HT-29 (cell line): ENCODE data around the gene RBM44. TPM values are rescaled to one million over a fixed set of nuclear protein-coding genes. Genes with fewer than 3 reads are reported as not detected.

Experiments
- DNase-seq: peaks from one replicate; pipeline ENCODE4 v3.0.0-alpha.2; 2015; ENCODE audit warnings: low spot score
- total RNA-seq: library from RNA; depleted of rRNA; stranded (reverse); fragments of >200 nt; shearing (Covaris generic); gene quantifications from 2 replicates; pipeline ENCODE4 v1.2.3, GENCODE V29; 2014

The RBM44 gene
- total RNA-seq, 1 experiment from 2014 or later = 0.08 TPM

DNA sequence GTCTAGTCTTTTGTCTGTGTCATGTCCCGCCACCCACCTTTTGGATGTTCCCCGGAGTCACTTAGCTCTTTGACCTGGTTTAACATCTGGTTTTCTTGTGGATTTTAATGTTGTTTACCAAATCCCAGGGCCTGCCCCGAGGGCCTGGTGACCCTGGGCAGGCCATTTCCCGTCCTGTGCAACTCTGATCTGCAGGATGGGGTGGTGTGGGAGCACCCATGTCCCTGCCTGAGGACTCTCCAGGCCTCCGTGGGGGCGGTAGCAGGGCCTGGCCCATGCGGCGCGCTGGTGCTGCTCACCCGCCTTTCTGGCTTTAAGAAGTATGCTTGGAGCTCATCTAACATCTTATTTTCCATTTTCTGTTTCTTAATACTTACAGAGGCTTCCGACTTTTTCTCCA is 71.5 kb downstream of the RBM44 start:
- DNase-seq = no peak

DNA sequence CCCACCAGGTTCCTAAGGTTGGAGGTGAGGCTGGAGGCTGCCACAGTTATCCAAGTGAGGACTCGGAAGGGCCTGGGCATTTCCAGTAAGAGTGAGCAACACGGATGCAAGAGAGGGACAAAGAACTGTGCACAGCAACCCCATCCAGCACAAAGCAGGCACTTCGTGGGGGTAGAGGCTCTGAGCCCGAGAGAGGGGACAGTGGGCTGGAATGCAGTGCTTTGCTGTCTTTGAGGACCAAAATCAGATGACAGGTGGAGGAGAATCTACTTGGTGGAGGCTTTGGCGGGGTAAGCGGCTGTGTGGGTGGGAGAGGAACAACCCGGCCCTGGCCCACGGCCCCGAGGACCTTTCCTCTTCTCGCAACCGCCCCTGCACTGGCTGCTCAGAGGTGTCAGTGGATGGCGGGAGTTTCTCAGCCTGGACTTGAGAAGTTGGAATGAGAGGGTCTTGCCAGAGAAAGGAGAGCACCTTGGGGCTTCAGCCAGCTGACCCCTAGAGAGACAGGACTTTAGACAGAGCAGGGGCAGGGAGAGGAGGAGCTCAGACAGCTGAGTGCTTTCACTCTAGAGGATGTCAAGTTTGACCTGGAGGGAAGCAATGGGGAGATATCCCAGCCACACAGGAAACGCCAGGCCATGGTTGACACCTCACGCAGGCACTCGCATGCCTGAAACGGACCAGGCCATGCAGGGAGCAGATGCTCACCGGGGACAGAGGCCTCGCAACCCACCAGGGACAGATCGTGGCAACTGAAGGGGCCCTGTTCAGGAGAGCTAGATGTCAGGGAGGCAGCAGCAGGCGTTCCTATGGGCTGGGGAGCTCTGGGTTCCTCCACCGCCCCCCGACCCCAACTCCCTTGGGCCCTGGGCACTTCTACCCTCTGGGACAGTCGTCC is 72.4 kb downstream of the RBM44 start:
- DNase-seq = no peak

DNA sequence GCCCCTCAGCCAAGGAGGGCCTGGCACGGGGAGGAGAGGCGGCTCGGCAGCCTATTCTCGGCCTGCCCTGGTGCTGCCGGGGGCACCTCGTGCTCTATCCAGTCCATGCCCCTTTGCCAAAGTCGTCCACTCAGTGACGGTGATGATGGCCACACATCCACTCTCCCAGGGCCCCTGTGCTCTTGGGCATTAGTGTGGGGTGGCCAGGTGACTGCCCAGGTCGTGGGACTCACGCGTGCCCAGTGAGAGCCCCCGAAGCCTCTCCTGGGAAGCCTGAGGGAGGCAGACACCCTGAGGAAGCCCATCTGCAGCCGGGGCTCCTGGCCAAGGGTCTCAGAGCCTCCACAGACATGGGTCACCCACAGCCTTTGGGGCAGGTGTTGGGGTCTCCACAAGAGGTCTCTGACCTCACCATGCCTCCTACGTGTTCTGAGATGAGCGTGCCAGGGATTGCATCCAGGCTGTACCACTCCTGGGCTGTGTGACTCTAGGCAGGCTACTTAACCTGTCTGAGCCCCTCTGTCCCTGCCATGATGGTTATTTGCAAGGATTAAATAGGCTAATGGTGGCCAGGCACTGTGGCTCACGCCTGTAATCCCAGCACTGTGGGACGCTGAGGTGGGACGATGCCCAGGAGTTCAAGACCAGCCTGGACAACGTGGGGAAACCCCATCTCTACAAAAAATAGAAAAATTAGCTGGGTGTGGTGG is 73.8 kb downstream of the RBM44 start:
- no peak for DNase-seq

DNA sequence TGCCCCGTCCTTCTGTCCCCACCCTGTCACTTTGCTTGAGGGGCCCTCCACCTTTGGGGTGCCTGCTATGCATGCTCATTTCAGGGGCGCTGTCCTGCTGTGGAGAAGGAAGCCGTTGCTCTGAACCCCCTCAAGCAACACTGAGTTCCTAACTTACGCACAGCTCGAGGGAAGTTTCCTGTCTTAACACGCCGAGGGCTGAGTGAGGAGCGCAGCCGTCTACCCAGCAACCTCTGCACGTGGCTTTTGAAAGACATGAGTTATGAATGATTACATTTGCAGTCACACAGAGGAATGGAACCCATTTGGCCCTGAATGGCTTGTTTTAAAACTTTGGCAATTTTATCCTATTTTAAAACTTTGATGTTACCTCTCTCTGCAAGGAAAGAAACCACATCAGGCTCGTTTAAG is 74.8 kb downstream of the RBM44 start:
- DNase-seq = no peak

GRCh38 chr2:237873897-237874551 is 75.4 kb downstream of the RBM44 start:
- DNase-seq = no peak

GRCh38 chr2:237874585-237875161 is 76.1 kb downstream of the RBM44 start:
- DNase-seq = no peak

DNA sequence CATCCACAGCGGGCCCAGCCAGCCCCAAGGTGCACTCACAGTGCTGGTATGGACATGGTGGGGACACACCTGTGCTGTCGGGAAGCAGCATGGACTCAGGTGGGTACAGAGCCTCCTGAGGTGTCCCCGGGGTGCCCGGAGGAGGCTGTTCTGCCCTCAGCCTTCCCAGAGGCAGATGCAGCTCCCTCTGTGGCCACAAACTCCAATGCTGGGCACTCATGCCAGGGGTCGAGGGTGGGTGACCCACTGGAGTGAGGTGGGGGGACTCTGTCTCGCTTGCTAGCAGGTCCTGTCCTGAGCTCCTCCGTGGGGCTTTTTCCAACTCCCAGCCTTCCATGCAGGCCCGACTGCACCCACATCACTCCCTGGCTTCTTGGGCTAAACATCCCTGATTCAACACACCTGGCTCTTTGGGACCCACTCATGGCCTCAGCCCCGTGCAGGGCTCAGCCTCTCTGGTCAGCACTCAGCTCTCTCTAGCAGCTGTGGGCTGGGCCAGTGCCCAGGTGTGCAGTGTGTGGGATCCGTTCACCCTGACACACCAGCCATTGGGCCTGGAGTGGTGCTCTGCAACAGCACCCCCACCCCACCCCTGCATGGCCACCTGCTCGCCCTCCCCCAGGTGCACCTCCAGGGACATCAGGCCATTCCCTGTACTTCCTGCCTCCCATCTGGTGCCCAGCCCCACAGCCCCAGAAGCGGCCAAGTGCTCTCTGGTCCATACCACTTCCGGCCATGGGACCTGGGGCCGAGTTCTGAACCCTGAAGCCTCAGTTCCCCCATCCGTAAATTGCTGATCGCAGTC is 76.9 kb downstream of the RBM44 start:
- no peak for DNase-seq

GRCh38 chr2:237876061-237876526 is 77.5 kb downstream of the RBM44 start:
- DNase-seq = no peak

GRCh38 chr2:237876532-237876931 is 78.0 kb downstream of the RBM44 start:
- DNase-seq = no peak

DNA sequence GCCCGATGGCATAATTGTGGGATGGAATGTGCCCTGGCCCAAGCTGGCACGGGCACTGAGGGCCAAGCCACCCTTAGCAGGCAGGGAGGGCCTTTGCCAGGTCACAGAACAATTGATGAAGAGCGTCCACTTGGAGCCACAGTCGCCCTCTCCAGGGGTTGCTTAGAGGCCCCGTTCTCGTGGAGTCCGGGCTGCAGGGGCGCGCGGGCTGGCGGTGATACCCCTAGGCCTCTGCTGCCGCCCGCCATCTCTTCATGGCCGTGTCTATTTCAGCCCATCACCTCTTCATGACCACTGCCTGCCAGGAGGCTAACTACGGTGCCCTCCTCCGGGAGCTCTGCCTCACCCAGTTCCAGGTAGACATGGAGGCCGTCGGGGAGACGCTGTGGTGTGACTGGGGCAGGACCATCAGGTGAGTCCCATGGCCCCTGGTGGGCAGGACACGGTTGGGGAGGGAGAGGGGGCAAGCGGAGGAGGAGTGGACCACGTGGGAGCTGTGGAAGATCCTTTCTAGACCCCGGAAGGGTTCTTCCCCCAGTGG is 78.4 kb downstream of the RBM44 start:
- no peak for DNase-seq

- DNase-seq = no peak
These were observed 79.2 kb downstream of the RBM44 start for GRCh38 chr2:237877576-237878307.

GRCh38 chr2:237878321-237879057 is 79.9 kb downstream of the RBM44 start:
- DNase-seq = no peak

GRCh38 chr2:237879058-237879430 is 80.5 kb downstream of the RBM44 start:
- no peak for DNase-seq

DNA sequence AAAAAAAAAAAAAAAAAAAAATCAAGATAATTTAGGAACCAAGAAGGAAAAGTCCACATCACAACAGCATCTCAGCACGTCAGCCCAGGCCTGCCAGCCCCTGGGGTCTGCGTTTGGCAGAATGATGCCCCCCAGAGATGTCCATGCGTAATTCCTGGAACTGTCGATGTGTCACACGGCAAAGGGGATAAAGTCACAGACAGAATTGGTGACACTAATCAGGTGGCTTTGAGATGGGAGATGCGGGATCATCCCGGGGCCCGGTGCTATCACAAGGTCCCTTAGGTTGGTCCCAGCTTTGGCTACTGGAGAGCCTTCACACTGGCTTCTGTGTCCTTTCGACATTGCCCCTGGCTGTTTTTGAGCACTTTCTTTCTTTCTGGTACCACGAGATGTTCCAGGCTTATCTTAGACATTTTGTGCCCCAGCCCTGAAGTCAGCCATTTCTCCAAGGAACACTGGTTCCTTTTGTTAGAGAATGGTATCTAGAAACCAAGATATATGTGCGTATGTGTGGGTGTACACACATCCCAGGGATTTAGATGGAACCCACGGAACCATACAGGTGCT is 81.5 kb downstream of the RBM44 start:
- no peak for DNase-seq

DNA sequence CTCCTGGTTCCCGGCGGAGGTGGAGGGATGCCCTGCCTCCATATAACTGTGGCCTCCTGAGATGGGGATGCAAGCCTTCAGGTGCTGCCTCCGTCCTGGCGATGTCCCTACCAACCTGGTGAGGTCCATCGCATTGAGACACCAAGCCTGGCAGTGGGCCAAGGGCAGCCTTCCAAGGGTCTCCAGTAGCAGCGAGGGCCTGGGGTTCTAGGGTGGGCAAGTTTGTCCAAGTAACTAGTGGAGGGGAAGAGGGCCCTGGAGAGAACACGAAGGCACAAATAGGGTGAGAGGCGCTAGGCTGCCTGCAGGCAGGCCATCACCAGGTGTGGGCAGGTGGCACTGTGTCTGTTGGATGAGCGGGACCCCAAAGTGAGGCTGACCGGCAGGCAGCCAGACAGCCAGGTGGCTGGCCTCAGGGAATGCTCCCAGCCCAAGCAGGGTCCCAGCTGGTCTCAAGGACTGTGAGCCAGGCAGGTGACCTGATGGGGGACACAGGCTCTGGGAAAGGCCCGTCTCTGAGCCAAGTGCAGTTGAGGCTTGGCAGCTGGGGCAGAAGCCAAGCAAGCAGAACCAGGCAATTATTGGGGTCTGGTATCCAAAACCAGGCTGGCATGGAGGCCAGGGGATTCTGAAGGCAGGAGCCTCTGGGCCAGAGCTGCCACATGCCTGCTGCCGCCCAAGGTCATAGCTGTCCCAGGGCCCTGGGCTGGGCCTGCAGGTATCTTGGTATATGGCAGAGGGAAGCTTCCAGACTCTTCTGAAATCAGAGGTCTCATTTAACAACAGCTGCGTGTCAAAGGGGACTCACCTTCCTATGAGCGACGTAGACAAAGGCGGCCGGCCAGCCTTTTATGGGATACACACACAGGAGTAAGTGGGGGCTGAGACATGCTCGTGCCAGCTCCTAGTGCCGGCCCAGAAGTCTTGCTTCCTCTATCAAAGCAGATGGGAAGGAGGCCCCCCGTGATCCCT is 84.2 kb downstream of the RBM44 start:
- DNase-seq = no peak

DNA sequence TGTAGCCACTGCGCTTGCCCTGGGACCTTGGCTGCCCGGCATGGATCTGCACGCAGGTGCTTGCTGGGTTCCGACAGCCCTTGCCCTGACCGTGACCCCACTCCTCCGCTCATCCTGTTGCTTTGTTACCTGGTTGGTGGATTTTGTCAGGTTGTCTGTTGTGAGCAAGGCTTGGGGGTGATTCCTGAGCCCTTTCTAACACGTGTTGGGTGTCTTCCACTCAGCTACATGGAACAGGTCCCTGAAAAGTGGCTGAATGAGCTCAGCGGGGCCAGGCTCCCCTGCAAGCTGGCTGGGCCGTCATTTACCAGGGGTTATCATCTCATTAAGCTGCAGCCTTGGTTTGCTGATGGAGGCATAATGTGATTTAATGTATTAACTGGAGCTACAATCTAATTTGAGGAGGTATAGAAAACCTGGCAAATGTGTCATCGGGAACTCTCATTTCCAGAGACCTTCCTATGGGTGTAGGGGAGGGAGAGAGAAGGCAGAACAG is 85.4 kb downstream of the RBM44 start:
- DNase-seq = no peak

DNA sequence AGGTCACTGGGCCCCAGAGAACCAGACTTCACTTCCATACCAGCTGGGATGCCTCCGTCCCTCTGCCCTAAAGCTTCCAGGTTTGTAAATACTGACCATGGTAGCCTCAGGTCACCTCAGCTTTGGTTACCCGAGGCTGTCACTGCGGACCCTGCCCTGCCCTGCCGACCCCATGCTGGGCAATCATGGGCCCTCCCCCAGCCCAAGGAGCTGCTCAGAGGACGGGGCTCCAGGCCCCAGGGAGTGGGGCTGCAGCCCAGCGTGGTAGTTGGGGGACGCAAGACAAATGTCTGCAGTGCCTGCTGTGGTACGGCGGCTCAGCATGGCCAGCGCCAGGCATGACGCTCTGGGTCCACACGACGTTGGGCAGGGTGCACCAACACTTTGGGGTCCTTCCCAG is 86.1 kb downstream of the RBM44 start:
- DNase-seq = no peak
